Activated T-cell treated with anti-CD3 and anti-CD28 coated beads for 4 hours (primary cell): Measurements from ENCODE around the gene CCL11.
"Not testable (repeated sequence)": the region's sequence is repeated elsewhere in the genome, so short reads cannot be mapped to it uniquely, and the experiment has no call there.

Experiments
- DNase-seq: peaks from one replicate; pipeline ENCODE4 v3.0.0-alpha.2; 2020

Gene CCL11

GRCh38 chr17:34312080-34312479 lies 26.5 kb downstream of the CCL11 start:
- no peak for DNase-seq

- no peak for DNase-seq
Observed at GRCh38 chr17:34313164-34313563, 27.6 kb downstream of the CCL11 start.

GRCh38 chr17:34314279-34314678 lies 28.7 kb downstream of the CCL11 start:
- no peak for DNase-seq

GRCh38 chr17:34318474-34318873 lies 32.9 kb downstream of the CCL11 start:
- DNase-seq: no peak

GRCh38 chr17:34319039-34319483 lies 33.5 kb downstream of the CCL11 start, which contains the start of gene CCL8:
Gene CCL8, plus strand, starts transcription at chr17:34319435. Its CDS starts 67 bp downstream, at chr17:34319502.
- no peak for DNase-seq

GRCh38 chr17:34321964-34322363 lies 36.4 kb downstream of the CCL11 start:
- DNase-seq: no peak

GRCh38 chr17:34327580-34327979 lies 42.0 kb downstream of the CCL11 start:
- not testable (repeated sequence) for DNase-seq

- no peak for DNase-seq
Observed at GRCh38 chr17:34337701-34338100, 52.2 kb downstream of the CCL11 start.
